ENCODE measurements around the gene DDT.
"Not testable (repeated sequence)": the region's sequence is repeated elsewhere in the genome, so short reads cannot be mapped to it uniquely, and the experiment has no call there.

Gene DDT

DNA sequence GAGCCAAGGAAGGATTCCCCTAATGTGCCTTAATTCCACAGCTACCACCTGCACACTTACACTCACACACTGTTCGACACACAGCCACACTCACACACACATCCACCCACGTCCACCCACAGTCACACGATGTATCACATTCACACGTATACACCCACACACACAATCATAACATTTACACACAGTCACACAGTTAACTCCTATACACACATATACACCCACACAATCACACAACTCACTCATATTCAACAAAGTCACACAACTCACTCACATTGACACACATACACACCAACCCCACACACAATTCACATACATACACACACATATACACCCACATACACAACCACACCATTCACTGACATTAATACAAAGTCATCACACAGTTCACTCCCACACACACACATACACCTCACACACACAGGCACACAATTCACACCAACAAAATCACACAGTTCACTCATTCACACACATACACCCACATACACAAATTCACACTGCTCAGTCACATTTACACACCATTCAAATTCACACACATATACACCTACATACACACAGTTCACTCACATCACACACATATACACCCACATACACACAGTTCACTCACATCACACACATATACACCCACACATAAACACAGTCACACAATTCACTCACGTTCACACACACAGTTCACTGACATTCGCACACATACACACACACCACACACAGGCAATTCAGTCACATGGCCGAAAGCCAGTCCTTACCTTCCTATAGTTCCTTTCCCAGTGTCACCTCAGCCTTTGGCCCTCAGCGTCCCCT, 19.8 kb downstream of the DDT start:
- not testable (repeated sequence) for FAIRE-seq

DNA sequence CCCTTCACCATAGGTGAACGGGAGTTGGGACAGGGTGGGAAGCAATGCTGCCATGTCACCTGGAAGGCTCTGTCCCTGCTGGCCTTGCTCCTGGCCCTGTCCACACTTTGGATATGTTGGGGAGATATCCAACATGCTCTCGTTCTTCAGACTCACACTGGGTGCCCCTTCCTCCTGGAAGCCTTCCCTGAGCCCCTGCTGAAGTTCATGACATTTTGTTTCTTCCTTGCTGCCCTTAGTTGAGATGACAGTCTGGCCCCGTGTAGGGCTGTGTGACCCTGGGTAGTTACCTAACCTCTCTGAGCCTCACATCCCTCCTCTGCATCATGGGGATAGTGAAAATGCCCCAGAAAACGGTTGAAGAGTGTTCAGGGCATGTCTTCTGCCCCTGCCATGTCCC, 20.8 kb downstream of the DDT start:
- DNase-seq (ENCODE audit: extremely low spot score, insufficient read length, low read depth); FAIRE-seq: not testable (repeated sequence)

More for the DNA sequence above, 19.8 kb downstream of the DDT start:
- DNase-seq (ENCODE audit: extremely low spot score, insufficient read length, low read depth), result not testable (repeated sequence)

DNA sequence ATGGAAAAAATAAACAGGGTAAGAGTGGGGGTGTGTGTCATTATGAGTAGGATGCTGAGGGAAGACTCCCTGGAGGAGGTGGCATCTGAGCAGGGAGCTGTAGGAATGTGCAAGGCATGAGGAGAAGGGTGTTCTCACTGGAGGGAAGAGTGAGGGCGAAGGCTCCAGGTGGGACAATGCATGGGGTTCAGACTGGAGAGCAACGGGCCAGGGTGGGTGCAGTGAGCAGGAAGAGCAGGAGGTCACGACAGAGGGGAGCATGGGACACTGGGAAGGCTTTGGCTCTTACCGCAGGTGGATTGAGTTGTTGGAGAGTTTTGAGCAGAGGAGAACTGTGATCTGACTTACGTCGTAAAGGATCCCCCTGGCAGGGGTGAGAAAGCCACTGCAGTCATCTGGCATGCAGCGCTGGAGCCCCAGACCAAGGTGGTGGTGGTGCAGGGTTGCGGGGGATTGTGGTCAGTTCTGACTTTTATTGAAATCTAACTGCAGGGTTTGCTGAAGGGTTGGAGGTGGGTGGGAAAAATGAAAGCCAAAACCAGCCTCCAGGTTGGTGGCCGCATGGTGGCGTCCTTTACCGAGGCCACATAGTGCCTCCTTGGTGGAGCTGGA, 21.3 kb downstream of the DDT start:
- not testable (repeated sequence) for DNase-seq (ENCODE audit: extremely low spot score, insufficient read length, low read depth); FAIRE-seq

DNA sequence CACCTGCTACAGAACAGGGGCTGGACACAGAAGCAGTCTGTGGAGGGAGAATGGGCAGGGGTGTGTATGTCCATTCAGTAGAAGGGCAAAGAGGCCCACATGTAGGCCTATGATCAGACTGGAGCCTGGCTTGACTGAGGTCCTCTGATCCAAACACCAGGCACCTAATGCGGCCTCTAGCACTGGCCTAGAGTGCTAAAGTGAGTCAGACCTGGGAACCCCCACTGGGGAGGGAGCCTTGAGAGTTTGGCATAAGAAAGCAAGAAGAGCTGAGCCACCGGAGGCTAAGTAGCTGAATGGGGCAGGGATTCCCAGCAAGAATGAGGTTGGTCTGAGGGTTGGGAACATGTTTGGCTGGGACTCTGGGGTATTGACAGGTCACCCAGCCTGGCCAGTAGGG, 22.9 kb downstream of the DDT start:
- FAIRE-seq; DNase-seq (ENCODE audit: extremely low spot score, insufficient read length, low read depth): not testable (repeated sequence)

DNA sequence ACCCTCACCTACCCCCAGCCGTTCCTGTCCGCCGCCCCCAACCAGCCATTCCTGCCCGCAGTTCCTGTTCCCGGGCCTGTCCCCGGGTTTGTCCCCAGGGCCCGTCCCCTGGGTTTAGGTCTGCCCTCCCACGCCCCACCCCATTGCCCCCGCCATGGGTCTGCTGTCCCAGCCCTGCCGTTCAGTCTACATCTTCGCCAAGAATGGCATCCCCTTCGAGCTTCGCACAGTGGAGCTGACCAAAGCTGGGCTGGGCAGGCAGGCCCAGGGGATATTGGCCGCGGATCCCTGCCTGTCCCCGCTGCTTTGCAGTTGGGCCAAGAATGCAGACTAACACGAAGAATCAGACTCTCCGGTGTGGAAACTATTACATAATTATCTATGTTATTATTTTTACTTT, 24.5 kb downstream of the DDT start:
- not testable (repeated sequence) for DNase-seq (ENCODE audit: extremely low spot score, insufficient read length, low read depth); FAIRE-seq

DNA sequence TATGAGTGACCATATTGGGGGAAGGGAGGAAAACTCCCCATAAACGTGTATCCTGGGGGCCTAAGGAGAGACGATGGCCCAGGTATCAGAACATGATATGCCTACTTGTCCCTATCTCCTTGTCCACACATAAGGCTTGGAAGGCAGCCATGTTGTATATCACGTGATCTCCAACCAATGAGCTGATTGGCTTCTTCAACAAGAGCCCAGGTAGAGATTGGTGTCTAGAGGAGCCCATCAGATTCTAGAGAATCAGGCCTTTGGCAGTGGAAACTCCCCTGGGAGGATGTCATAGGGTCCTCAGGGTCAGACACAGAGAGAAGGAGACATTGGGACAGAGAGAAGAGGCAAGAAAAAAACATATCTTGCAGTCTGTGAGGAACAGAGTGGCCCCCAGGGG, 26.9 kb downstream of the DDT start:
- DNase-seq (ENCODE audit: extremely low spot score, insufficient read length, low read depth), result not testable (repeated sequence)

DNA sequence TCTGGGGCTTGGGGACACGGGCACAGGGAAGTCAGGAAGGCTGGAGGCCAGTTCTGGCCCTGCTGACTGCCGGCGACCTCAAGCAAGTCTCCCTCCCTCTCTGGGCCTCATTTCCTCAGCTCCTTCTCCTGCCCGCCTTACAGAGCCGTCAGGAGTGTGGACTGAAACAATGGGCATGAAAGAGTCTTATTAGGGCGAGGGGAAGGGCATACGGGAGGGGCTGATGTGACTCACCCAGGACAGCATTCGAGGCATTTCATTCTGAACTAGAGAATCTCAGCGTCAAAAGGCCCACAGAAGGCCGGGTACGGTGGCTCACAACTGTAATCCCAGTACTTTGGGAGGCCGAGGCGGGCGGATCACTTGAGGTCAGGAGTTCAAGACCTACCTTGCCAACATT, 34.1 kb downstream of the DDT start:
- FAIRE-seq; DNase-seq (ENCODE audit: extremely low spot score, insufficient read length, low read depth): not testable (repeated sequence)

More for the DNA sequence above, 26.9 kb downstream of the DDT start:
- not testable (repeated sequence) for FAIRE-seq

DNA sequence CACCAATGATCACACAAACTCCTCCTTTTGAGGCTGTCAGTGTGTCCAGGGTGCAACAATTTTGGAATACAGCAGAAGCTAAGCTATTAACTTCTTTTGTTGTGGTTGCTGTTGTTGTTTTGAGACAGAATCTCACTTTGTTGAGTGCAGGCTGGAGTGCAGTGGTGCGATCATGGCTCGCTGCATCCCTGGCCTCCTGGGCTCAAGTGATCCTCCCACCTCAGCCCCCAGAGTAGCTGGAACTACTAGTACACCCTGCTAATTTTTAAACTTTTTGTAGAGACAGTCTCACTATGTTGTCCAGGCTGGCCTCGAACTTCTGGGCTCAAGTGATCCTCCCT, 35.3 kb downstream of the DDT start:
- no peak for DNase-seq (ENCODE audit: extremely low spot score, insufficient read length, low read depth)
- FAIRE-seq, result no peak

DNA sequence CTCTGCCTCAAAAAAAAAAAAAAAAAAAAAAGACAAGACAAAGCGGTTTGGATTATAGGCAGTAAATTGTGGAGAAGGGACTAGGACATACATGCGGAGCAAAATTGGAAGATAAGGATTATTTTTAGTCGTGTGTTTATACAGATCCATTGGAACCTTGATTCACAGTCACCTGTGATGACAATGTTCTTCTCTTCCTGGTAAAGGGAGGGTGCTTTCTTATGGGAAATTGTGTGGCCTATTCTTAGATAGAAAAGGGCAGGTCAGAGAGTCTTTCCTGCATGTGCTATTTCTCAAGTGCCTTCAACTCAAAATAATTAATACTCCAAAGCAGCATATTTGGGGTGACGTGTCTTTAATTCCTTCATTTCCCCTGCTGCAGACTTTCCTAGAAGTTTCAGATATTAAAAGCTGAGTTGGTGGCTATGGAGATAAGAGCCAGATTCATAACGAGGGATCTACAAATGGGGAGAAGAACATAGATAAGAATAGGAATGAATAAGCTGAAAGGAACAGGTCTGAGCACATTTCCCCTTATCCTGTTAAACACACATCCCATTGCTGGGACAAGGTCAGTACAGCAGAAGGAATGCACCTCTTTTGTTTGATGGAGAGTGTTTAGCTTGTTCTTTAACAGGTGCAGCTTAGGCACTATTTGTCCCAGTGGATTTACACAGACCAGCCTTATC, 35.8 kb downstream of the DDT start:
- DNase-seq (ENCODE audit: extremely low spot score, insufficient read length, low read depth) (no peak), FAIRE-seq (no peak)

DNA sequence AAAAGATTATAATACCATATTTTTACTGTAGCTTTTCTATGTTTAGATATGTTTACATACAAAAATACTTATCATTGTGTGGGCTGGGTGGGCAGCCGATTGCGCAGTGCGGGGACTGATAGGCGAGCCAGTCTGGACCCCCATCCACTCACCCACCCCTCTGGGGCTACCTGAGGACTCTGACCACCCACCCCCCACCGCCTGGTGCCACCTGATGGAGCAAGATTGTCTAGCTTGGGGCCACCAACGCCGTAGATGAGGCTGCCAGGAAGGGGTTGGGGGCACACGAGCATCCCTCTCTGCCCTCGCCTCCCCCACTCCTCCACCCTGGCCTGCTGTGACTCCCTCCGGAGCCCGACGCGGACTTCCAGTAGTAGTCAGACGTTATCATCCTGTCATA, 47.7 kb downstream of the DDT start:
- FAIRE-seq, result no peak
- no peak for DNase-seq (ENCODE audit: extremely low spot score, insufficient read length, low read depth)

DNA sequence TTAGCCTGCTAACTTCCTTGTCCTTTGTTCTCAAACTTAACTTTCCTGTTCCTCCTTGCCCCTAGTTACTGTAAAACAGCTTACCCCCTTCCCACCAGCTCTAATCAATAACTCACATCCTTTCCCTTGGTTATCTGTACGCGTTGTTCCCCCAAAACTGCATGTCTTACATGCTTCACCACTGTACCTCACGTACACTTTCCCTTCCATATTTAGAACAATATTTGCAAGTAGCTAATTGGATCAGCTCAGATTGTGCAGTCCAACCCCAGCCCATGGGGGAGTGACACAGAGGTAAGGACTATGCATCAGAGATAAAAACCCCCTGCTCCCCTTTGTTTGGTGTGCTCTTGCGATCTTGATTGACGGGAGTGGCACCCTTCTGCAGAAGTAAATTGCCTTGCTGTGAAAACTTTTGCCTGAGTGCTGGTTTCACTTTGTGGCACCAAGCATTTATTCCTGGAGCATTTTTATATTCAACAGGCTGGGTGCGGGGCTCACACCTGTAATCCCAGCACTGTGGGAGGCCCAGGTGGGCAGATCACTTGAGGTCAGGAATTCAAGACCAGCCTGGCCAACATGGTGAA, 49.1 kb downstream of the DDT start:
- DNase-seq (ENCODE audit: extremely low spot score, insufficient read length, low read depth), result no peak
- FAIRE-seq, result no peak

DNA sequence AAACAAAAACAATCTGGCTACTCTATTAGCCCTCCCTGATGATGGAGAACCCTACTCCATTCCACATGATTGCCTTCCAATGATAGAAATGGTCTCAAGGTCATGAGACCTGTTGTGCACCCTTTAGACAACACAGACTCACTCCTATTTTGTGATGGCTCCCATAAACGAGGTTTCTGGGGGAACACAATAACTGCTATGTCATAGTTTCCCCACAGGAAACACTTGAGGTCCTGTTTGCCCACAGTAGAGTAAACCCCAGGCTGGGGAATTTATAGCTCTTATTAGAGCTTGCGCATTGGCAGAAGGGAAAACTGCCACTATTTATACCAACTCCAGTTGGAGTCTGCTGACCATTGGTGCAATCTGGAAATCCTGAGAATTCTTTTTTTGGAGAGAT, 51.3 kb downstream of the DDT start:
- FAIRE-seq, result no peak
- DNase-seq (ENCODE audit: extremely low spot score, insufficient read length, low read depth), result no peak

DNA sequence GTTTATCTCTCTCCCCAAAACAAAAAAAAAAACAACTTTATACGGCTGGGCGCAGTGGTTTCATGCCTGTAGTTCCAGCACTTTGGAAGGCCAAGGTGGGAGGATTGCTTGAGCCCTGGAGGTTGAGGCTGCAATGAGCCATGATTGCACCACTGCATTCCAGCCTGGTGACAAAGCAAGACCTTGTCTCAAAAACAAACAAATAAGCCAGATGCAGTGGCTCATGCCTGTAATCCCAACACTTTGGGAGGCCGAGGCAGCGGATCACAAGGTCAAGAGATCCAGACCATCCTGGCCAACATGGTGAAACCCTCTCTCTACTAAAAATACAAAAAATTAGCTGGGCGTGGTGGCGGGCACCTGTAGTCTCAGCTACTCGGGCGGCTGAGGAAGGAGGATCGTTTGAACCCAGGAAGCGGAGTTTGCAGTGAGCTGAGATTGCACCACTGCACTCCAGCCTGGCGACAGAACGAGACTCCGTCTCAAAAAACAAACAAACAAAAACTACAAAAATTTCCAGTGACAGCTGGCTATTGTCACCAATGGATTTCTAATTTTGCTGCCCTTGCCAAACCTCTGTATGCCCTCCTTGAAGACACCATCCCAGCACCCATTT, 52.5 kb downstream of the DDT start:
- not testable (repeated sequence) for FAIRE-seq; DNase-seq (ENCODE audit: extremely low spot score, insufficient read length, low read depth)

Measured in GM18507 (cell line).